GM19324 (cell line): ENCODE measurements around the gene VDR.

Experiments used
- ATAC-seq: cut with Tn5 transposase; IDR thresholded peaks from one replicate; pipeline ENCODE4 v1.9.1; 2021; ENCODE audit warnings: mild to moderate bottlenecking, moderate library complexity; ENCODE audit not compliant: unreplicated experiment, low FRiP score

VDR gene

DNA sequence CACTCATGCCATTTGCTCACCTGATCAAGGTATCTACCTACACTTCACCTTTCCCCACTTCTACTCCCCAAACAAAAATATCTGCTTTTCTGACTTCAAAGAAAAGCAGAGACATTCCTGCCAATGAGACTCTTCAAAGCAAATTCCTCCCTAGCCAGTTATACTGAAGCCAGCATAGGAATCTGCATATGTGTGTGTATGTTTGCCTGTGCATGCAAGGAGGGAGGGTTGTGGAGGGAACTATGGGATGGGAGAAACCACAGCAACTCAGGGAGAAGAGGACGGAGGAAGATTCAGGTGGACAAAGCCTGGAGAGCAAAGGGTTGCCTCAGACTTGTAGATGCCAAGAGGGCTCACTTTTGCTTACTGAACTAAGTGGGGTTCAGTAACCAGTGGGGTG is 26.4 kb upstream of the VDR start:
- ATAC-seq: no peak

DNA sequence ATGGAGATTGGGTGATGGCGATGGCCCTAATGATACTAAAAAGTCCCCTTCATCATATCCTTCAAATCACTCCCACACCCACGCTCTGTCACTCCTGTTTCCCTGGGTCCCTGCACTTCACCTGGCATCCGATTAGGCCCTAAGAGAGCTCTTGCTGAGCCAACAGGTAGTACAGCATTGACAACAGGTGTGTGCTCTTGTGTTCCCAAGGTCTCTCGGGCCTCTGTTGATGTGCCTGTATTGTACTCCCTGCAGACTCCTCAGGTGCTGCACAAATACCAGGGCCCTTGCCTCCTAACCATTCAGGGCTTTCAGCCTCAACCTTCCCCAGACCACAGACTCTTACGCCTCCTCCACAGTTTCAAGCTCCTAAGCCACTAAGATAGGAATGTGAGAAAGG is 25.8 kb upstream of the VDR start:
- ATAC-seq: no peak

DNA sequence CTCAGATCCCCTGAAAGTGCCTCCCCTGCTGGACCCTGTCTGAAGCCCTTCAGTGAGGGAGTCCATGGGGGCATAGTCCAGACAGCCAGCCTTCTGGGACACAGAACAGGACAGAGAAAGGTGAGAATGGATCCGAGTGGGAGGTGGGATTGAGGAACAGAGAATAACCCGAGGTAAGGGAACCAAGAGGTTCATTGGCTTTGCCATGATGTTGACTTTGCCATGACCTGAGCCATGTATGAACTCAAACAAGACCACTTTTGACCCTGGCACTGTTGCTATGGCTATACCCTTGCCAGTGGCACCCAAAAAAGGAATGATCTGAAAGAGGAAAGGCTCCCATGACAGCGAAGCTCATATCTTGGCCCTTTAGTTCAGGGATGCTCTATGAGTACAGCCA is 22.6 kb upstream of the VDR start:
- no peak for ATAC-seq

DNA sequence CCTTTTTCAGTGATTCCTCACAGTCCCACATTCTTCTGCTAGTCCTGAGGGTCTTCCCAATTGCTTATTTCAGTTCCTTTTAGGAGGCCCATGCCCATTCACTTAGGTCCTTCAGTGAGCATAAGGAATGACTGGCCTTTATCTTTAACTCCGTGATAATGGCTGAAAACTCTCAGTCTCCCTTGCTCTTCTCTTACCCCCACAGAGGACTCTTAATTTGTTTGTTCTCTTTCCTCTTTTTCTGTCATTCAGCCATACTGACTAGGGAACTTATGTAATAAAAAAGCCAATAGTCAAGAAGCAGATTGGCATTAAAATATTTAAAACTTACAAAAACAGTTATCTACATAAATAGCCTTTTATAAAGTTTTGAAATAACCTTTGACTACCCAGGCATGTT is 17.1 kb upstream of the VDR start:
- ATAC-seq: no peak

DNA sequence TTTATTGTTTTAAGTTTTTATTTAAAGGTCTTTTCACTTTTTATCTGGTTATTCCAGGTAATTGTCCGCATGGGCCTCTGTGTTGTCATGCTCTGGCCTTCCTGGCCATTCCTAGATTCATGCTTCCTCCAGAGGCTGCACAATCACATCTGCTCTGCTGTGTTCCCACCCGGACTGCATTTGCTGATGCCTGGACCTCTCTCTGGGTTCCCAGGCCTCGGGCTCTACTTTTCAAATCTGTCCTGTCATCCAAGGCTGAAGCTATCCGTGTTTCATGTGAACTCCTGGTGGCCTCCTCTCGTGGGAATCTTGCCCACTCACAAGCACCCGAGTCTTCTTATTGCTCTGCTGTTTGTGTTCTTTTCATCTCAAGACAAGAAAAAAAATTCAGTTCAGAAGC is 16.1 kb upstream of the VDR start:
- ATAC-seq: no peak

GRCh38 chr12:47913081-47913480 is 8.3 kb upstream of the VDR start:
- no peak for ATAC-seq

- ATAC-seq: no peak
Observed at GRCh38 chr12:47912556-47912955, 7.8 kb upstream of the VDR start.

DNA sequence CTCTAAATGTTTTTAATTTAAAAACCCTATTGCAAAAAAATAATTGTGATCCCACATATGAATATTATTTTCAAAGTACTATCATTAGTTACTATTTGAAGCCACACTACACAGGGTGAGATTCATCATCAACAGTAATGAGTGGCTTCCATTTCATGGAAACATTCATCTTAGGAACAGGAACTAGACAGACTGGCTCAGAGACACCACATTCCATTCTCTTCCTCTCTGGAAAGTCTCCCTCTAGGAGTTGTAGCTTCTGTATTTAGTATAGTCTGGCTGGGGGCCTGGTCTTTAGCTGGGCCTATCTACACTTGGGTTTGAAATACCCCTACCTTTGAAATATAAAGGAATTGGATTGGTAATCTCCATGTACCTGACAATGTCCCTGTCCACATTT is 6.2 kb upstream of the VDR start:
- no peak for ATAC-seq

DNA sequence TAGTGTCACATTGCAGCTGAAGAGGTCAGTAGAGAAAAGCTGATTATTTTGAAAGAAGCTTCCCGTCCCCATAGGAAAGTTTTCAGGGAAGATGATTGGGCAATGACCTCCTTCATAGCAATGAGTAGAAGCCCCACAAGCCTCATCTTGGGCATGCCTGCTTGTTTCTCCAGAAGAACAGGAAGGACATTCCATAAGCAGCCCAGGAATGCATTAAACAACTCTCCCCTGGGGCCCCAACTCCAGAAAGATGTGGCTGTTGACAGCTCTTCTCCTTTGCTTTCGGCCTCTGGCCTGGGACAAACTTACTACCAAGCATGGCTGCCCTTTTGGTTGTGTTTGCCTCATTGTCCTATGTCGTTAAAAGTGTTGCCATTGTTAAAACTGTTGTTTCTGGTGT is 5.7 kb upstream of the VDR start:
- no peak for ATAC-seq

DNA sequence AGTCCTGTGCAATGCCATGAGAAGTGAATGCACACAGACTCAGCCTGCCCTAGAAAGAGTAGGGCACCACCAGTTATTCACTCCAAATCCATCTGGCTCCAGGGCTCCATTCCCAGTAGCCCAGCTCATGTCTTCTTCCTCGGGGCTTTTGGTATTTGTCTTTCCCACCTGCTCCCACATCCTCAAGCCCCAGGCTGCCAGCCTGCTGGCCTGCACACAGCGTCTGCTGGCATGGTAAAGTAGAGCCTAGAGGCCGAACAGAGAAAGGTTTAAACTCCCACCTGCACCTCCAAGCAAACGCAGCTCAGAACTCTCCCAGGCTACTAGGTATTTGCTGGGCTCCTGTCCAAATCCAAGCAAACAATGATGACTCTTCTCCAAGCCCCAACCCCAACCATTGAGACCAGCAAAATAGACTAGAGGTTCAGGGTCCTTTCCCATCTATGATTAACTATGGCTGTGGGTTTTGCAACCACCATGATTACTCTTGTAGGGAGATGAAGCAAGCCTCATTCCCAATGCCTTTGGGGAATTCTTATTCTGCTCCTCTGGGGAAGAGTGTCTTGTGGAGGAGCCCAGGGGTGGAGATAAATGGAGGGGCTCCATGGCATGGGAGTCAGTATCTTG is 5.2 kb upstream of the VDR start:
- no peak for ATAC-seq

GRCh38 chr12:47908738-47909137 is 3.9 kb upstream of the VDR start:
- no peak for ATAC-seq

DNA sequence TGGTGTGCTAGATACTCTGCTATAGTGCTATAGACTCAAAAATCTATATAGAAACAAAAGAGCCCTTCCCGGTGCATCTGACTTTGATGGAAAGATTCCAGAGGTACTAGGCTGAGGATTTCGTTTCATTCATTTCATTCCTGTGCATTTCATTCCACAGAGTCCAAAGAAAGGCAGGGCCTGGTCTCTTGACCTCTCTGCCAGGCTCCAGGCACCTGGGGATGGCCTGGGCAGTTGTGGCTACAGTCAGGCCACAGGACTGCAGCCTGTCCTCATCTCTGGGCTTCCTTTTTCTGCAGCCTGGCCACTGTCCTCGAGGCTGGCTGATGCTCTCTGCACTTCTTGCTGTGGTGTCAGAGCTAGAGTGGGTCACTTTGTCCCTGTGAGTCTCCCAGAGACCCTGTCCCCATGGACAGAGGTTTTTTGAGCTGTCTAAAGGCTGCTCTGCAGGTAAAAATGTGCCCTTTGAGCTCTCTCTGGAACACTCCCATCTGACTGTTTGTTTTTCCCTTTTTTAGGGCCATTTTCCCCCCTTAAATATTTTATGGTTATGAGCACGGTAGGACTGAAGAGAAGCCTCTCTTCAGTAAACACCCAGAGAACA is 3.2 kb upstream of the VDR start:
- ATAC-seq: no peak

- no peak for ATAC-seq
Observed at GRCh38 chr12:47903927-47904712, 674 bp downstream of the VDR start.

DNA sequence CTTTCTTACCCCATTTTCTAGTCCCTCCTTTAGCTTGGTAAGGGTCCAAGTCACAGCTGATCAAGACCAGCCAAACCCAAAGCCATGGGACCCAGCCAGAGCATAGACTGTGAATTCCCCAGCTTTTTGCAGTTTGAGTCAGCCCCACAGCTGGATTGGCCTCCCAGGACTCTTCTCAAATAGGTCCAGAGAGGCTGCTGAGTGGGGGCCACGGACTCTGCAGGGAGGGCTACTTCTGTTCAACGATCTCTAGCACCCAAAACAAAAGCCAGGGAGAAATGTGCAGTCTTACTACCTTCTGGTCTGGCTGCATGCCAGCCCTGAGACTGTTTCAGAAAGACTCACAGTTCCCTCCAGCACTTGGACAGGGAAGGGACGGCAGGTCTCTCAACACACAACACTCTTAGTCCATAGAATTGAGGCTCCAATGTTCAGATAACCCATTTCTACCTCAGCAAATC is 1.6 kb downstream of the VDR start:
- ATAC-seq: no peak

DNA sequence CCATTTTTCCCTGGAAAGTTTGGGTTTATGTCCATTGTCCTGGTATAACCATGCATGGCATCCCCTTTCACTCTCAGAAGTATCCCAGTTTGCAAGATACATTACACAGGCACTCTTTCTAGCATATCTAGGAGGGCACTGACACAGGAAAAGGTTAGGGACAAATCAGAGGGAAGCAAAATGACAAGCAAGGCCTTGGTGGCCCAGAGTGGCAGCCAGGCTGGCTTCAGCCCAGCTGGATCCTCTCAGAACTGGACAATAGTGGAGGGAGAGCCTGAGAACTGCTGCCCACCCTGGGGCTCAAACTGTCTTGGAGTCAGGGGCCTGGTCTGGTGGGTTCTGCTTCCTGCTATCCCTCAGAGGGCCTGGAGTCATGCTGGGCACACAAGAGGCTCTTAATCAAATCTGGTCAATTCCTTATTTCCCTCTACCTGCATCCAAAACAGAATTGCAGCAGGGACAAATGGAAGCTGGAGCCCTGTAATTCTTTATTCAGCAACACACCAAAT is 2.6 kb downstream of the VDR start:
- ATAC-seq: no peak

DNA sequence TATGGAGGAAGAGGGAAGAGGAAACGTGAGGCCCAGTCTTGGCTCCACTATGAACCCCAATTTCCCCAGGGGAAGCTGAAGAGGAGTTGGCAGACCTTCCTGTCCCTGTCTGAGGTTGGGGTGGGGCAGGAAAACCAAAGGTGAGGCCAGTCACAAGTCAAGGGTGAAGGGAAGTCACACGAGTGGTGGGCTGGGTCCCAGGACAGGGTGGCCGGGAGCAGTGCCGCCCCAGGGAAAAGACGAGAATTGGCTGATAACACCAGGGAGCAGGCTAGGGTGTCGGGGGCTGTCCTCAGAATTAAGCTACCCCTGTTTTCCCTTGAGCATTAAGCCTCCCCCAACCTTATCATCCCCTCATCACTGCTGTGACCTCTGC is 3.1 kb downstream of the VDR start:
- no peak for ATAC-seq

DNA sequence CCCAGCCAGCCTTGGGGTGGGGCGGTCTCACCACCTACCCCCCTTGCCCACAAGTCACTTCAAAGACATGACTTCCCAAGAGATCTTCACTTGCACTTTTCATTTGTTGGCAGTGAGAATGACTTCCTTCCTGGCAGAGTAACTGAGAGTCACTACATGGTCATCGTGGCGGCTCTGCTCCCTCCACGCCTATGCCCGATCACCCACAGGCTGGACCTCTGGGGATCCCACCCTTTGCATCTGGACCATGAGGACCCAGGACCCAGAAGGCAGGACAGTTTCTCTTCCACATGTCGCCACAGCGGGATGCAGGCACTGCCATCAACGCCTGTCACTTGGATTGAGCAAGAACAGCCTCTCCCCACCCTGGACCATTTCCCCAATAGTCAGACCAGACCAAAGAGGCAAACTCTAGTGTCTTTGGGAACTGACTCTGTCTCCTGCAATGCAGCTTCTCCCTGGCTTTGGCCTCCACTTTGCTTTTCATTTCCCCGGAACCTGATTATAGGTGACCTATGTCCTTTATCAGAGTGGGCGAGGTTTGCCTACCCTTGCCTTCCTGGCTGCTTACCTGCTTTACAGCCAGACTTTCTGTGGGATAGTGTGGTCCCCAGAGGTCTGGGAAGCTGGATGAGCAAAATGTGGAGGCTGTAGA is 3.6 kb downstream of the VDR start:
- ATAC-seq: no peak

- no peak for ATAC-seq
Observed at GRCh38 chr12:47900131-47901062, 4.4 kb downstream of the VDR start.

- no peak for ATAC-seq
Observed at GRCh38 chr12:47899466-47899865, 5.3 kb downstream of the VDR start.

DNA sequence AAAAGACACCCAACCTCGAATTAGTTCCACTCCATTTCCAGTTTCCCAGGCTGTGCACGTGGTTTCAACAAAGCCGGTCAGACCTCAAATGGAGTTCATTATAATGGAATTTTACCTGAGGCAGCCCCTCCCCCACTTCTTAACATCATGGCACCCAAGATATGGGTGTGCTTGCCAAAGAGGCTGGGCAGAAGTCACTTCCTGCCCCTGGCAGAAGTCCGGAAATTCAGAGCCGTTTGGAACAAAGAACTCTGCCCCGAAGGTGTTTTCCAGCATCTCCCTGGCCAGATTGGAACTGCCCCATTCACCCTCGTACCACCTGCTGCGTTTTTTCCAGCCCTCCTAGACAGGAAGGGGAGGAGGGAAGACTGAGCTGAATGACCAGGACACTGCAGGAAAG is 8.2 kb downstream of the VDR start:
- ATAC-seq: no peak
